GM21367 (cell line): Measurements from ENCODE around the gene NBAS.

ENCODE experiments used
- ATAC-seq: cut with Tn5 transposase; IDR thresholded peaks from one replicate; pipeline ENCODE4 v1.9.1; 2021; ENCODE audit not compliant: unreplicated experiment

Gene NBAS

DNA sequence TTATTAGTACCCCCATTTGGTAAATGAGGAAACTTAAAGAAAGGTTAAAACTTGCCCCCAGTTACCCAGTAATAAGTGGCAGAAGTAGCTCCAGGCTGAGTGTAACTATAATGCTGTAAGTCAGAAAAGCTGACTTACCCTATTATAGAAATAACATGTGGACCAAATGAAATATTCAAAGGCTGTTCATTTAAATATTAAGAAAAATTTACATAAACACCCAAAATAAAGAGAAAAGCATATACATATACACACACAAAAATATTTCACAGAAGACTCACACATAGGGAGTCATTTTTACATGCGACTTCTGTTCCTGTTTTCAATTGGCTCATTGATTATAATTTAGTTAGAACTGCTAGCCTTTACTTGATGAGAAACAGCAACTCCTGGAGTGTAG lies 189.1 kb downstream of the NBAS start:
- no peak for ATAC-seq

DNA sequence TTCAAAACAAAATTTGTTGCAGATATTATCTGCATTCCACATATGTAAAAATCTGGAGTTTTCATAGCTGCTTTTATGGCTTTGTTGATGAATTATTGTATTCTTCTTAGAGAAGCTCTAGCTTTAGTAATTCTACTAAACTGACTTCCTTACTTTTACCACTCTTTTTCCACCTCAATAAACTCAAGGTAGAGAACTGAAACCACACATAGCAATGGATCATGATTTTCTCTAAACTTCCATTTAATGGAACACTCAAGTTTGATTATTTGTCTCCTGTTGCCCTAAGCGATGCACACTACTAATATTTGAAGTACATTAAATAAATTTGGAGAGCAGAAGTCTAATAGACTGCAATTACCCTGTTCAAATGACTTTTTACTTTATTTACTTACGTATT lies 192.0 kb downstream of the NBAS start:
- ATAC-seq: no peak

DNA sequence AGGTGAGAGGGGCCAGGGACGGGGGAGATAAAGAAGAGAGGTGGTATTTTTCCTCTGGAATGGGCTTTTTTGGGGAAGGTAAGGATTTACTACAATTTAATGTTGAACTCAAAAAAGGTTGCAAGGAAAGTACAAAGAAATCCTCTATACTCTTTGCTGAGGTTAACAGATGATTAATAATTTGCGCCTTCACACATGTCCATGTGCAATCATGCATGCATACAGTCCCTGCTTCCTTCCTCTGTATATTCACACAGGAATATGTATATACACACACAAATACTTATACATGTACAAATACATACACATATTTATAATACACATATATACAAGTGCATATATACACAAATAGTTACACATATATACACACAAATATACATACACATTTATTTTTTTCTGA lies 193.4 kb downstream of the NBAS start:
- no peak for ATAC-seq

DNA sequence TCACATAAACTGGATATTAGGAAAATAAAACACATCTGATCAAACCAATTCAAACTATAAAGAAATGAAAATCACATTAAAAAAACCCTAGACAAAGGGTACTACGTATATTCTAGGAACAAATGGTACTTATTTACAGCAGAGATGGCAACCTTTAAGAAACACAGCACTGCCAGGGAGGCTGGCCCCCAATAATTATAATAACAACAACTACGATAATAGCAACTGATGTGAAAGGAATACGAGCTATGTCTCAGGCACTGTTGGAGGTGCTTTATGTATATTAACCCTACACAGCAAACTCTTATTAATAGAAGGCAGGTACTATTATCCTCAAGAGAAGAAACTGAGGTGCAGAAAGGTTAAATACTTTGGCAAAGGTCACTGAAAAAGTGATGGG lies 193.9 kb downstream of the NBAS start:
- ATAC-seq: no peak

DNA sequence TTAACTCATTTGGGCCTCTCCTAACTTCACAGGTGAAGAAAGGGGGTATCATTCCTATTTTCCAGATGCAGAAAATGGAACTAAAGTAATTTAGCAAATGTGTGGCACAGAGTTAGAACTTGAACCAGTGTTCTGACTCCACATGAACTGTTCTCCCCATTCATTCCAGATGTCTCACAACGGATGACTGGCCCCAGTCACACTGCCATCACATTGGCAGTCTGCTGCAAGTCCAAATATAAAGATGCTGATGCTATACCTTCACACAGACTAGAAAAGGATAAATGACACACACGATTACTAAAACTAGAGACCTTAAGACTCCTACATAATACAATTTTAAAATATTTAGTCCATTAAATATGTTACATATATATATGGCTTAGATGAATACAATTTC lies 195.7 kb downstream of the NBAS start:
- no peak for ATAC-seq

DNA sequence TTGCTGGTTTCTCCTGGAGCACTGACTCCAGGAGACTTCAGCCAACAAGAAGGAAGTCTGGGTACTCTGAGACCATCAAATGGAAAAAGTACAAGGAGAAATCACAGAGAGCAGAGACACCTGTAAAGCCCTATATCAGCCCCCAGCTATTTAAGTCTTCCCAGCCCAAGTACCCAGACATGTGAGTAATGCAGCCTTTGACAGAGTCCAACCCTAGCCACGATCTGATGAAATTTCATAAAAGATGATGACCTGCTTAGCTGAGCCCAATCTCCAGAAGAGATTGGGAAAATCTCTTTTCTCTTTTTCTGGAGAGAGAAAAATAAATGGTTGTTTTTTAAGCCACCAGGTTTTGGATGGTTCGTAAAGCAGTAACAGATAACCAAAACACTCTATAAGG lies 196.6 kb downstream of the NBAS start:
- ATAC-seq: no peak

DNA sequence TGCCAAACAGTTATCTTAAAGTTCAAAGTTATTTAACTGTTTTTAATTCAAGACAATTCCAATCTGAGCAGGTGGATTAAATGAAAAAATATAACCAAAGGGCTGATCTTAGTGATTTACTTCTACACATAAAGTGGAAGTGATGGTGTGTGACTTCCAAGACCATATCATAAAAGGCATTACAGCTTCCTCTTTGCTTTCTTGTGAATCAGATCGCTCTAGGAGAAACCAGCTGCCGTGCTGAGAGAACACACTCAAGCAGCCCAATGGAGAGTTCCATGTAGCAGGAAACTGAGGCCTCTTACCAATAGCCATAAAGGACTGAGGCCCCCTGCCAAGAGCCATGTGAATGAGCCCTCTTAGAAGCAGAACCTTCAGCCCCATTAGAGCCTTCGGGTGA lies 197.4 kb downstream of the NBAS start:
- ATAC-seq: no peak

DNA sequence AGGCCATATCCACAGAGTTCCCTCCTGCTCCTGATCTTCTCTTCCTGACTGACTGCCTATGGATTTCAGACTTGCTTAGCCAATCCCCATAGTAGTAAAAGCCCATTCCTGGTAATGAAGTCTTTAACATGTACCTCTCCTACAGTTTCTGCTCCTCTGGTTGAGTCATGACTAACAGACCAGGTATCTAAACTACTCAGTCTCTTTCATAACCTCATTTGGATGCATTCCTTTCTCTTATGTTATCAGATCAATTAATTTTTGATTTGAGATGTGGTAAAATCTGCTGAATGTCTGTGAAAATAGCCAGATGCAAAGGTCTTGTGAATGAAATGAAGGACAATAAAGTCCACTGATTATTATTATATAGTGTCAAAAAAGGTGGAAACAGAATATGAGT lies 198.0 kb downstream of the NBAS start:
- no peak for ATAC-seq

DNA sequence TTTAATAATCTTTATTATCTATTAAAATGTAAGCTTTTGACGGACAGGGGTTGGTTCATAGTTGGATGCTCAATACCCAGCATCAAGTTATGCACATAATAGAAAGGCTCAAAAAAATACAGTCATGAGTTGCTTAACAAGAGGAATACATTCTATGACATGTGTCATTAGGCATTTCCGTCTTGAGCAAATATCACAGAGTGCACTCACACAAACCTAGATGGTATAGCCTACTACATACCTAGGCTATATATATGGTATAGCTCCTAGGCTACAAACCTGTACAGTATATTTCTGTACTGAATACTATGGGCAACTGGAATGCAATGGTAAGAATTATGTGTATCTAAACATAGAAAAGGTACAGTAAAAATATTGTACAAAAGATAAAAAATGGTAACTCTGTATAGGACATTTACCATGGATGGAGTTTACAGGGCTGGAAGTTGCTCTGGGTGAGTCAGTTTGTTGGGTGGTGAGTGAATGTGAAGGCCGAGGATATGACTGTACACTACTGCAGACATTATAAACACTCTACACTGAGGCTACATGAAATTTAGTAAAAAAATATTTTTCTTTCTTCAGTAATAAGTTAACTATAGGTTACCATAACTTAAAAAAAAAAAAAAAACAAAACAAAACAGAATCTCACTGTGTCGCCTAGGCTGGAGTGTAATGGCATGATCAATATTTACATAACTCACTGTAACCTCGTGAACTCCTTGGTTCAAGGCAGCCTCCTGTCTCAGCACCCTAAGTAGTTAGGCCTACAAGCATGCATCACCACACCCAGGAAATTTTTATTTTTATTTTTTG lies 201.2 kb downstream of the NBAS start:
- no peak for ATAC-seq

DNA sequence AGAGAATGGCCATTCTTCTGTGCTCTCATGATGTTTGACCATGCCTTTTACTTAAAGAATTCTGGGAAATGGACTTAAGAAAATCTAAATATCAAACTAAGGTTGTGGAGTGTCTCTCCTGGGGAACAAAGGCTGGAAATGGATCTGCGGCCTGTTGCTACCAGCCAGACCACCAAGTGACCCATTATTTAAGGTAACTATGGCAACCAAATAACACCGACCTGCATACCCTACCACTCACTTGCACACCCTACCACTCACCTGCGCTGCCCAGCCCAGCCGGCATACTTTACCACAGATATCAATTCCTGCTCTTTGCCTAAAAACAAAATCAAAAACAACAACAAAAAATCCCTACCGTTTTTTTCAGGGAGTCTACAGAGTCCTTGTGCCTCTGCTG lies 203.2 kb downstream of the NBAS start:
- no peak for ATAC-seq

DNA sequence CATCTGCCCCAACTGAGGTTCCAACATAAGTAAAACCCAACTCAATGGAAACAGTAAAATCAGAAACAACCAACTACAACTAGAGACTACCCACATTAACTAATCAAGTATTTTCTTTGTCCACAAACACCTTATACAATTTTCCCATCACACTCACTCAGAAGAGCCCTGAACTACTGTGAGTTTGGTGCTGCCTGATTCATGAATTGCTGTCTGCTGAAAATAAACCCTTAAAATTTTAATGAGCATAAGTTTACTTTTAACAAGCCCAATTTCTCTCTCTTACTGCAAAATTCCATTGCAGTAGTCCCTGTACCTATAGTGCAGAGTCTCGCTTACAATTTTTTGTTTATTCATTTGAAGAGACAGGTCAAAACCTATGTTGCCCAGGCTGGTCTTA lies 203.9 kb downstream of the NBAS start:
- ATAC-seq: no peak

DNA sequence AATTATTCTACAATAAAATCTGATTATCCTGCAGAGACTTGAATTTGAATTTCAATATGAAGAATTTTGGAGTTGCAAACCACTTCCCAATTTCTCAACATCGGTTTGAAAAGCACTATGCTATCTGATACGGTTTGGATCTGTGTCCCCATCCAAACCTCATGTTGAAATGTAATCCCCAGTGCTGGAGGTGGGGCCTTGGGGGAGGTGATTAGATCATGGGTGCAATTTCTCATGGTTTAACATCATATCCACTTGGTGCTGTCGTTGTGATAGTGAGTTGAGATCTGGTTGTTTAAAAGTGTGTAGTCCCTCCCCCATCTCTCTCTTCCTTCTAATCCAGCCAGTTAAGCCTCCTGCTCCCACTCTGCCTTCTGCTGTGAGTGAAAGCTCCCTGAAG lies 205.7 kb downstream of the NBAS start:
- ATAC-seq: no peak

DNA sequence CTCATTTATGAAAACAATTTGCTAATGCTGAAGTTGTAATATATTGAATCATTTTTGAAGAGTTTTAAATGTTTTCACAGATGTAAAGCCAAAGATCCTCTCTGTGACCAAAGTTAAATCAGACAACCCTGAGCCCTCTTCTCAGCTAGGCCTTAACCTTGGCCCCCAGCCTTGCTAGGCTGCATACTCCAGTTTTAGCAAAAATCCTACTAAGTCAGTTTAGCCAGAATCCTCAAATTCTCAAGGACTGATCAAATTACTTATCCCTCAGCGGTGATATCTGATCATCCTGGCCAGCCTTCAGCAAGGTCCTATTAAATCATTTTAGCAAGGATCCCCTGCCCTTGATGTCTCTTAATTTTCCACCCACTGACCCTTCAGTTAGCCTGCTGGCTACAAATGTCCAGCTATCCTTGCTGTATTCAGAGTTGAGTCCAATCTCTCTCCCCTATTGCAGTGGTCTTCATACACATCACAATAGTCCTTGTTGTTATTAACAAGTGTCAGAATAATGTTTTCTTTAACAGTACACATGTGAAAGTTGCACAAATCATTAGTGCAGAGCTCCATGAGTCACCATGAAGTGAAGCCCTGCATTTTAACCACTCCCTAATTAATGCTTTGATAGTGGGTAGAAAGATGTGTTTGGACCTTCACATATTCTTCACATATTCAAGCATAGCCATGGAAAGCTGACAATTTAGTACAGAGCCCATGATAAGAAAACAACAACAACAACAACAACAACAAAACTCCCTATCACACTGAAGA lies 206.4 kb downstream of the NBAS start:
- no peak for ATAC-seq

DNA sequence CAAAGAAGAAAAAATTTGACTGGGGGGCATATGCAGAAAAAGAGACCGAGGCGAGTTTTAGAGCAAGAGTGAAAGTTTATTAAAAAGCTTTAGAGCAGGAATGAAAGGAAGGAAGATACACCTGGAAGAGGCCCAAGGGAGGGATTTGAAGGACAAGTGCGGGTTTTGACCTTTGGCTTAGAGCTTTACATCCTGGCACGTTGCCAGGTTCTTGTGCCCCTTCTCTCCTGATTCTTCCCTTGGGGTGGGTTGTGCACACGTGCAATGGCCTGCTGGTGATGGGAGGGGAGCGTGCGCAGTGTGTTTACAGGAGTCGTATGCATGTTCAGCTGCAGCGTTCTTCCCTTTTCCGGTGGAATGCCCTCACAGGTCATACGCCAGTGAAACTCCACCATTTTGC lies 208.8 kb downstream of the NBAS start:
- ATAC-seq: no peak

DNA sequence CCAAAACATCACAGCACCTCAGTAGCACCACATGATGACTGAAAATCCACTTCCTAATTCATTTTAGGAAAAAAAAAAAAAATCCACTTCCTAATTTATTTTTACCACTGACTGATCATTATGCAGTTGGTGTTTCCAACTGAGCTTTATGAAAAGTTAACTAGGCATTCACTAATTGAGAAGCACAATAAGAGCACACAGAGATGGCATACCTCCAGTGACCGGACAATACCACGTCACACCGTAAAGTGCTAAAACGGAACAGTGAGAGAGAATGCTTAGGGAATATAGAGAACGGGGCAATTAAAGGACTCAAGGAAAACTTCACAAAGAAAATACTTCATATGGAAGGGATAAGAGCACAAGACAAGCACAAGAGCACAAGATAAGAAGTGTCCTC lies 212.5 kb downstream of the NBAS start:
- ATAC-seq: no peak

DNA sequence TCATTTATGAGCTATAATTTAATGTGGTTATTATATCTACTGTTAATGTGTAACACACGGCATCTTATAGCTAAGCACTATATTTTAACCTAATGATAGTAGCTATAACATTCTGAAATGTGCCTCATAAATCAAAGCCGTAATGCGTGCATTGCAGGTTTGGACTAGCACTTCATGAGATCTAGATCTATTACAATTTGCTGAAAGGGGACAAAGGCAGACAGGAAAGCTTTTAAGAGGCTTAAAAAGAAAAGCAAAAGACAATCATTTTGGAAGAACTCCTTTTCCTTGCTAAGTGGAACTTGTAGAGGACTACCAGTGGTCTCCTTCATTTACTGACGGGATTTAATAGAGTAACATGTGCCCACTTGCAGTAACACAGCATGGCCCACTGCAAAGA lies 213.1 kb downstream of the NBAS start:
- ATAC-seq: no peak

DNA sequence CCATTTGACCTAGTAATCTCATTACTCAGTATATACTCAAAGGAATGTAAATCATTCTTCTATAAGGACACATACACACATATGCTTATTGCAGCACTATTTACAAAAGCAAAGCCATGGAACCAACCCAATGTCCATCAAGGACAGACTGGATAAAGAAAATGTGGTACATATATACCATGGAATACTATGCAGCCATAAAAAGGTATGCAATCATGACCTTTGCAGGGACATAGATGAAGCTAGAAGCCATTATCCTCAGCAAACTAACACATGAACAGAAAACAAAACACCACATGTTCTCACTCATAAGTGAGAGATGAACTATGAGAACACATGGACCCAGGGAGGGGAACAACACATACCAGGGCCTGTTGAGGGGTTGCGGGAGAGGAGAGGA lies 214.5 kb downstream of the NBAS start:
- ATAC-seq: no peak

DNA sequence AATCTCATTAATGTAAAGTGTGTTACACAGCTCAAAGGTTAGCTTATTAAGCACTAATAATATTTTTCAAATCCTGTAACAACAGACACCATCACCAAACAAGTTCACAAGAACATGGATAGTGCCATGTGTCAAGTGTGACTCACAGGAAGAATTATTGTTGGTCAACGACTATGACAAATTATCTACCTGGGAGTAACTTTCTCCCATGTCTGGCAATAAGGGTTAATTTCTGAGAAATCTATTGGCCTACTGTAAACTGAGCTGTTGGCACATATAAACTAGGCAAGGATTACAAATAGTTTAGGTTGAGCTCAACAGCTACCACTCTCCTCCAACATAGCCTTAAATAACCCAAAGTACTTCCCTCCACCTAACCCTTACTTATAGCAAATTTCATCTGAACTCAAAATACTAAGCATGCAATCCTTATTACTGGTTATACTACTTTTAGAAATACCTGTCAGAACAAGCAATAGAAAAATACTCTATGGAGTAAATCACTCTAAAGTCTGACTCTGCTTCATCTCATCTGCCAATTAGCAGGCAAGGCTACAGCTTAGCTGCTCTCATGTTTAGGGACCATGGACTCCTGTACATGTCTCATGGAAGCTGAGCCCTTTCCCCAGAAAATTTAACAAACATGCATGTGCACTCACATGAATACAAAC lies 223.0 kb downstream of the NBAS start:
- ATAC-seq: no peak

DNA sequence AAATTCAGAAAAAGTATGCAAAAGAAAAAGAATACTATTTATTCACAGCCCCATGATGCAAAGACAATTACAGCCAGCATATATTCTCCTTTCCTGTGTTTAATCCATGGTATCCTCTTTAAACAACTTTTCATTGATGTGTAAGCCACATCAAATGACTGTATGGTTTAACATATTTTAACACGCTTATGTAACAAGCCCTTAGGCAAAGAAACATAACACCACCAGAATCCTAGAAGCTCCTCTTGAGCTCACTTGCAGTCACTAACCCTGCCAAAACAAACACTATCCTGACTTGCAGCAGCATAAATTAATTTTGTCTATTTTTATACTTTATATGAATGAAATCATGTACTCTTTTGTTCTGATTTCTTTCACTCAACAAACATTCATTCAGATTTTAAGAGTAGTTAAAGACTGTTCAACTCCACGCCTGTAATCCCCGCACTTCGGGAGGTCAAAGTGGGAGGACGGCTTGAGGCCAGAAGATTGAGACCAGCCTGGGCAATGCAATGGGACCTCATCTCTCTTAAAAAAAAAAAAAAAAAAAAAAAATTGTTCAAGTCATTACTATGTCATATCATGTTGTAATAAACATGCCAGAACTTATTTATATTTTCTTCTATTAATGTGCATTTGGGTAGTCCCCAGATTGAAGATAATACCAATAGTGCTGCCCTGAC lies 226.3 kb downstream of the NBAS start:
- no peak for ATAC-seq

DNA sequence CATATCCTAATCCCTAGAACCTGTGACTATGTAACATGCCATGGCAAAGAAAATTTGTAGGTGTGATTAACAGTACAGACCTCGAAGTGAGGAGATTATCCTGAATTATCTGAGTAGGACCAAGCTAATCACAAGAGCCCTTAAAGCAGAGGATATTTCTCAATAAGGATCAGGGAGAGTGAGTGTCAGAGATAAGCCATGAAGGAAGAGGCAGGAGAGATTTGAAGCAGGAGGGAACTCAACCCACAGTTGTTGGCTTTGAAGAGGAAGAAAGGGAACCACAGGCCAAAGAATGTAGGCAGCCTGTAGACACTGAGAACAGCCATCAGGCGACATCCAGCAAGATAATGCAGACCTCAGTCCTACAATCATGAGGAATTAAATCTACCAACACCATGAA lies 229.3 kb downstream of the NBAS start:
- no peak for ATAC-seq

DNA sequence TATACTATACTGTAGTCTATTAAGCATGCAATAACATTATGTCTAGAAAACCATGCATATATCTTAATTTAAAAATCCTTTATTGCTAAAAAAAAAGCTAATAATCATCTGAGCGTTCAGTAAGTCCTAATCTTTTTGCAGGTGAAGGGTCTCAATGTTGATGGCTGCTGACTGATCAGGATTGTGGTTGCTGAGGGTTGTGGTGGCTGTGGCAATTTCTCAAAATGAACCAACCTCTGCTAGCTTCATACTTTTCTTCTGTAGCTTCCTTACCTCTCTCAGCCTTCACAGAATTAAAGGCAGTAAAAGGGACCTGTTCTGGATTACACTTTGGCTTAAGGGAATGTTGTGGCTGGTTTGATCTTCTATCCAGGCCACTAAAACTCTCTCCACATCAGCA lies 235.8 kb downstream of the NBAS start:
- ATAC-seq: no peak

DNA sequence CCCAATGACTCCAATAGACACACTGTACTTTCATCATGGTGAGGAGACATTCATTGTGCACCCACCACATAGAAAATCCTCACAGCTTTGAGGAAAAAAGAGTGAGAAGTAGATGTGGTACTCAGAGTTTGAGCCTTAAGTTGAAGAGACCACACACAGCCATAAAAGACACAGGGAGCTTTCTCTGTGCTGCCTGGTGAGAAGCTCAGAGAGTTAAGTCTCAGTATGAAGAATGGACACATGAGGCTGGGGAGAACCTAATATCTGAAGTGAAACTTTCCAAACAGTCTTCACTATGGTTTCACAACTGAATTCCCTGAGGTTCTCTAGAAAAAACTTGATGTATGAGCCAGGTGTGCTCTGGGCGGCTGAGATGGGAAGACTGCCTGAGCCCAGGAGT lies 237.9 kb downstream of the NBAS start:
- ATAC-seq: no peak
